ENCODE data around the gene RANGRF.
A peak's percentile ranks its signal among the peaks of the same experiment; 100 is the strongest.
"Not testable (repeated sequence)": the region's sequence is repeated elsewhere in the genome, so short reads cannot be mapped to it uniquely, and the experiment has no call there.

RANGRF gene

DNA sequence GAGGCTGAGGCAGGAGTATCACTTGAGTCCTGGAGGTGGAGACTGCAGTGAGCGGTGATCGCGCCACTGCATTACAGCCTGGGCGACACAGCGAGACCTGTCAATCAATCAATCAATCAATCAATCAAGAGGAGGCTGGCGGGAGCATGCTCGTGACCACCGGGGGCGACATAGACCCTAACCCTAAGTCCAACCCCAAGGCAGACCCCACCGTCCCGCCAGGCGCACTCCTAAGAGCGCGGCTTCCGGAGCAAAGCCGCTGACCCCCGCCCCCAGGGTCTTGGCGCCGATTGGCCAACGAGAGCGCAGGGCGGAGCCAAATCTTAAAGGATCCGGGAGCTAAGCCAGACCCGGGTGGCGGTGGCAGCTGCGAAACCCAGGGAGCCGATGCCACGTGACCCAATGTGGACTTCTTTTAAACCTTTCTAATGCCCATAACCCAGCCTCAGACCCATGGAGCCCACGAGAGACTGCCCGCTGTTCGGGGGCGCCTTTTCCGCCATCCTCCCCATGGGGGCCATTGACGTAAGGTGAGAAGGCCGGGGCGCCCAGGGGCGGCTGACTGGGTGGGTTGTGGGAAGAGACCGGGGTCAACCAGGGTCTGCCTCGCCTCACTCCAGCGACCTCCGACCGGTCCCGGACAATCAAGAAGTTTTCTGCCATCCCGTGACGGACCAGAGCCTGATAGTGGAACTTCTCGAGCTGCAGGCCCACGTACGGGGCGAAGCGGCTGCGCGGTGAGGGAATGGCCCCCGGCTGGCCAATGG is at the start of gene RANGRF:
Gene RANGRF, plus strand, starts transcription at position 335 of the 767 bp plus-strand sequence. Its CDS starts 119 bp downstream, at position 454.
- peak; percentile 65 for DNase-seq (ENCODE audit: low read depth, low spot score)

GRCh38 chr17:8243827-8244226 is 44.6 kb upstream of the RANGRF start:
- no peak for DNase-seq (ENCODE audit: low read depth, low spot score)

GRCh38 chr17:8244768-8245167 is 43.7 kb upstream of the RANGRF start:
- no peak for DNase-seq (ENCODE audit: low read depth, low spot score)

DNA sequence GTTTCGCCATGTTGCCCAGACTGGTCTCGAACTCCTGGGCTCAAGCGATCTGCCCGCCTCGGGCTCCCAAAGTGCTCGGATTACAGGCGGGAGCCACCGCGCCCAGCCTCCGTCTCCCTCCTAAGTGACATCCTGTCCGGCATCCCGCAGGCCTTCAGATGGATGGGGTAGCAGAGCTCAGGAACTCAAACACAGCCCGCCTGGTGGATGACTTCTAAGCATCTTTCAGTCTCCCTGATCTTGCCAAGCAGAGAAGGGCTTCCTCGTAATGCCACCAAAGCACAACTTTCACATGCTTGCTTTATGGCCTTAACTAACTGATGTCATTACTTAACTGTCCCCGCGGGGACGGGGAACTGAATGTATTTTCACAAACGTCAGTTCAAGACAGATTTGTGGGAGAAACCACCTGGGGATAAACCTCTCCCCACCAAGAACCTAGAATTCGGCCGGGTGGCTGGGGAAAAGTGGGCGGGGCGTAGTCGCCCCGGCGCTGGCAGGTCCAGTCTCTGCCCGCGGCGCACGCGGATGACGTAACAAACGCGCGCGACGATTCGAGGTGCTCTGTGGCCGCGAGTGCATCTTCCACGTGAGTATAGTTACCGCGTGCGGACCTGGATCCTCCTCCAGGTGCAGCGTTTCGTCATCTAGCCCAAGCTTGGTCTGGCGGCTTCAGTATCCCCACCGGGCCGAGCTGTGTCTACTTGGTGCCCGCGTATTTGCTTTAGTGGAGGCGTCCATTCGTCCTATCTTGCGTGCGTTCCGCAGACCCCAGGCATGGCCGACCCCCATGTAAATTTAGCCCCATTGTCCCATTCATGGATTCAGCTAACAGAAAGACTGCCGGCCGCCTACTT is 39.5 kb upstream of the RANGRF start, which contains the start of gene PFAS:
Gene PFAS, plus strand, starts transcription at position 539 of the 857 bp plus-strand sequence. CDS start 4,649 bp downstream, outside the sequence.
- DNase-seq (ENCODE audit: low read depth, low spot score) = peak; percentile 84

DNA sequence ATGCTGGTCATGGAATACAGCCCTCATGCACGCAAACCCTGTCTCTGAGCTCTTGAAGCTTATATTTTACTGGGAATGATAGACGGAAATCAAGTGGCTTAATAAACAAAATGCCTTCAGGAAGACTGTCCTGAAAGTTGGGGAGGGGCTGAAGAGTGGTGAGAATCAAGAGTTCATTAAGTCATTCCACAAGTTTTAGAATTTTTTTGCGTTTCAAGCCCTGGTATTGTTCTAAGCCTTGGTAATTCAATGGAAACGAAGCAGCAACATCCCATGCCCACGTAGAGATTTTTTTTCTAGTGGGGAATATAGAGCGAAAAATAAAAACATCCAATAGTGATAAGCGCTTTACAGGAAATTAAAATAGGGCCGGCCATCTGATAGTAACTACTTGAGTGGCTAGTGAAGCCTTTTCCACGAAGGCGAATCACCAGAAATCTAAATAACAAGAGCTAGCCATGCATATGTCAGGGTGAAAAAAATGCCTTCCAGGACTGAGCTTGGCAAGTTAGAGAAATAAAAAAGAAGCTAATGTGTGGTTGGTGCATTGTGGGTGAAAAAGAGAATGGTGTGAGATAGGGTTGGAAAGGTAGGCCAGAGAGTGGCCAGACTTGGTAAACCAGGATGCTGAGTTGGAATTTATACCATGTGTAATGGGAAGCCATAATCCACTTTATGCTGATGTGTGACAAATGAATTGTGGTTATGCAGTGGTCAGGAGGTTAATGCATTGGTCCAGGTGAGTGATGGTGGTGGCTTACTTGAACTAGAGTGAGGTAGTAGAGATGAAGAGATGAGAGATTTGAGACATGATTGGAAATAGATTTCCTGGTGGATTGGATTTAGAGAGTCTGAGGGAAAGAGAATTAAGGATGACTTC is 38.6 kb upstream of the RANGRF start:
- DNase-seq (ENCODE audit: low read depth, low spot score) = no peak

- DNase-seq (ENCODE audit: low read depth, low spot score) = not testable (repeated sequence)
Observed at GRCh38 chr17:8251411-8251810, 37.1 kb upstream of the RANGRF start.

- DNase-seq (ENCODE audit: low read depth, low spot score) = no peak
Observed at GRCh38 chr17:8253801-8254200, 34.7 kb upstream of the RANGRF start.

DNA sequence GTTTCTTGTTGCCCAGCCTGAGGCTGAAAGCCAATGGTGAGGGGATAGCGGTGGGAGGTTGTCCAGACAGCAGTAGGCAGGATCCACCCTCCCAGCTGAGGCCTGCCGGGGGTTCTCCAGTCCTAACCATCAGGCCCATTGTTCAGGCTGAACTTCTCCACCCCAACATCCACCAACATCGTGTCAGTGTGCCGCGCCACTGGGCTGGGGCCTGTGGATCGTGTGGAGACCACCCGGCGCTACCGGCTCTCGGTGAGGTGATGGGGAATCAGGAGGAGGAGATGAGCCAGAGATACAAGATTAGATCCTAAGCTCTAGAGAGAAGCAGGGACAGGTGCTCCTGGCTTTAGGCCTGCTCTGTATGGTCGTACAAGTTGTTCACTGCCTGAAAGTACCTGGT is 33.6 kb upstream of the RANGRF start:
- no peak for DNase-seq (ENCODE audit: low read depth, low spot score)

DNA sequence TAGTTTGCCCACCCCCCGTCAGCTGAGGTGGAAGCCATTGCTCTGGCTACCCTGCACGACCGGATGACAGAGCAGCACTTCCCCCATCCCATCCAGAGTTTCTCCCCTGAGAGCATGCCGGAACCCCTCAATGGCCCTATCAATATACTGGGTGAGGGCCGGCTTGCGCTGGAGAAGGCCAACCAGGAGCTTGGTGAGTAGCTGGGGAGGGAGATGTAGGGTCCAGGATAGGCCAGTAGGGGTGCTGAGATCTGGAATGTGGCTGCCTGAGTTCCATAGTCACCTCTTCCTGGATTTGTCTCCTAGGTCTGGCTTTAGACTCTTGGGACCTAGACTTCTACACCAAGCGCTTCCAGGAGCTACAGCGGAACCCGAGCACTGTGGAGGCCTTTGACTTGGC is 33.0 kb upstream of the RANGRF start:
- no peak for DNase-seq (ENCODE audit: low read depth, low spot score)

DNA sequence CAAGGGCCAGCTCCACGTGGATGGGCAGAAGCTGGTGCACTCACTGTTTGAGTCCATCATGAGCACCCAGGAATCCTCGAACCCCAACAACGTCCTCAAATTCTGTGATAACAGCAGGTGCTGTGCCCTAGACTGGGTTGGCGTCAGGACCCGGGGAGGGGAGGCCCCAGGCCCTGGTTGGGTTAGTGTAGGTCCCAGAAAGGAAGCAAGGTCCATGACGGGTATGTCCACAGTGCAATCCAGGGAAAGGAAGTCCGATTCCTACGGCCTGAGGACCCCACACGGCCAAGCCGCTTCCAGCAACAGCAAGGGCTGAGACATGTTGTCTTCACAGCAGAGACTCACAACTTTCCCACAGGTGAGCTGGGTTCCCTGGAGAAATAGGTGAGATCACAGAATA is 32.2 kb upstream of the RANGRF start:
- DNase-seq (ENCODE audit: low read depth, low spot score) = no peak

GRCh38 chr17:8256691-8257090 is 31.8 kb upstream of the RANGRF start:
- no peak for DNase-seq (ENCODE audit: low read depth, low spot score)

DNA sequence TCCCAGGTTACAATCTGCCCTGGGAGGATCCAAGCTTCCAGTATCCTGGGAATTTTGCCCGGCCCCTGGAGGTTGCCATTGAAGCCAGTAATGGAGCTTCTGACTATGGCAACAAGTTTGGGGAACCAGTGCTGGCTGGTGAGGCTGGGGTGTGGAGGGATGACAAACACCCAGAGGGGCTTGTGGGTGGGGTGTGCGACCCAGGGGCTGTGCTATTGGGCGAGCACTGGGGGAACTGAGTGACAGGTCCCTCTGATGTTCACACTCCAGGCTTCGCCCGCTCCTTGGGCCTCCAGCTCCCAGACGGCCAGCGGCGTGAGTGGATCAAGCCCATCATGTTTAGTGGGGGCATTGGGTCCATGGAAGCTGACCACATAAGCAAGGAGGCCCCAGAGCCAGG is 30.7 kb upstream of the RANGRF start:
- no peak for DNase-seq (ENCODE audit: low read depth, low spot score)

GRCh38 chr17:8264320-8264719 is 24.1 kb upstream of the RANGRF start:
- no peak for DNase-seq (ENCODE audit: low read depth, low spot score)

- no peak for DNase-seq (ENCODE audit: low read depth, low spot score)
Observed at GRCh38 chr17:8264836-8265542, 23.5 kb upstream of the RANGRF start.

DNA sequence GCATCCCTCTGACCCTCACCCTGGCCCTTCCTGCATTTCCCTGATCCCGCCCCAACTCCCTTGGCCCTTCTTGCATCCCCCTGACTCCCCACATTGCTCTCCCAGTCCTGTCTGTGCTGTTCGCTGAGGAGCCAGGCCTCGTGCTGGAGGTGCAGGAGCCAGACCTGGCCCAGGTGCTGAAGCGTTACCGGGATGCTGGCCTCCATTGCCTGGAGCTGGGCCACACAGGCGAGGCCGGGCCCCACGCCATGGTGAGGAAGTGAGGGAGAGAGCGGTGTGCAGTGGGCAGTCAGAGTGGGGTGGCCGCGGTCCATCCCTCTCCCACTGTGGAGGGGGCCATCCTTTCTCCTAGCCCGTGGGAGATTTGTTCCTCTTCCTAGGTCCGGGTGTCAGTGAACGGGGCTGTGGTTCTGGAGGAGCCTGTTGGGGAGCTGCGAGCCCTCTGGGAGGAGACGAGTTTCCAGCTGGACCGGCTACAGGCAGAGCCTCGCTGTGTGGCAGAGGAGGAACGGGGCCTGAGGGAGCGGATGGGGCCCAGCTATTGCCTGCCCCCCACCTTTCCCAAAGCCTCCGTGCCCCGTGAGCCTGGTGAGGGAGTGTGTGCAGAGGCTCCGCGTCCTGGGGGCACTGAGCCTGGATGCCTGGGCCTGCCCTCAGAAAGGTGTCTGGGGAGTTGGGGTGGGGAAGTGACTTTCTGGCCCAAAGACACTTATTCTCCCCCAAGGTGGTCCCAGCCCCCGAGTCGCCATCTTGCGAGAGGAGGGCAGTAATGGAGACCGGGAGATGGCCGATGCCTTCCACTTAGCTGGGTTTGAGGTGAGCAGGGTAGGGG is 21.6 kb upstream of the RANGRF start:
- DNase-seq (ENCODE audit: low read depth, low spot score) = no peak

DNA sequence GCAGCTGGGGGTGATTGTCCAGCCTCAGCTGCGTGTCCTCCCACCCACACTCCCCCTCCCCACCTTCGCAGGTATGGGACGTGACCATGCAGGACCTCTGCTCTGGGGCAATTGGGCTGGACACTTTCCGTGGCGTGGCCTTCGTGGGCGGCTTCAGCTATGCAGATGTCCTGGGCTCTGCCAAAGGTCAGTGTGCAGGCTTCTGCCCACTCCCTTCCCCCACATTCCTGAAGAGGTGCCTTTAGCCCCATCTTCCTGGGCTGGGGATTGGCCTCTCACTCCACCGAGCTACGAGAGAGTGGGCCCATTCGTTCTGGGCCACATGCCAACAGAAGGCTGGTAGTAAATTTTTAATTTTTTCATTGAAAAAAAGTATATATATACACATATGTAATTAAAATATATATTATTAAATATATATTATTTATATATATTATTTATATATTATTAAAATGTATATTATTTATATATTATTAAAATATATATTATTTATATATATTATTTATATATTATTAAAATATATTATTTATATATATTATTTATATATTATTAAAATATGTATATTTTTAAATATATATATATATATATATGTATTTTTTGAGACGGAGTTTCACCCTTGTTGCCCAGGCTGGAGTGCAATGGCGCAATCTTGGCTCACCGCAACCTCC is 20.9 kb upstream of the RANGRF start:
- DNase-seq (ENCODE audit: low read depth, low spot score) = no peak

GRCh38 chr17:8268550-8269298 is 19.7 kb upstream of the RANGRF start:
- no peak for DNase-seq (ENCODE audit: low read depth, low spot score)

DNA sequence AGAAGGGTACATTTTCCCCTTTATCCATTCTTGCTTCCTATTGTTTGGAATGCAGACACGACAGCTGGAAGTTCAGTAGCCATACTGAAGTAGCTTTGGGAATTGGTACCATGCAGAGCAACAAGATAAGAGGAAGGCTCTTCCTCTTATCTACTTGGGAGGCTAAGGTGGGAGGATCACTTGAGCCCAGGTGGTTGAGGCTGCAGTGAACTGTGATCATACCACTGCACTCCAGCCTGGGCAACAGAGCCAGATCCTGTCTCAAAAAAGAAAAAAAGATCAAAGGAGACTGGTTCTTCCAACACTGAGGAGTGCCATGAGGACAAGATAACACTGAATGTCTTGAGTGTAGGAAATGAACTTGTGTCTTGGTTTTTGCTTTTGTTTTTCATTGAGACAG is 16.0 kb upstream of the RANGRF start:
- no peak for DNase-seq (ENCODE audit: low read depth, low spot score)

DNA sequence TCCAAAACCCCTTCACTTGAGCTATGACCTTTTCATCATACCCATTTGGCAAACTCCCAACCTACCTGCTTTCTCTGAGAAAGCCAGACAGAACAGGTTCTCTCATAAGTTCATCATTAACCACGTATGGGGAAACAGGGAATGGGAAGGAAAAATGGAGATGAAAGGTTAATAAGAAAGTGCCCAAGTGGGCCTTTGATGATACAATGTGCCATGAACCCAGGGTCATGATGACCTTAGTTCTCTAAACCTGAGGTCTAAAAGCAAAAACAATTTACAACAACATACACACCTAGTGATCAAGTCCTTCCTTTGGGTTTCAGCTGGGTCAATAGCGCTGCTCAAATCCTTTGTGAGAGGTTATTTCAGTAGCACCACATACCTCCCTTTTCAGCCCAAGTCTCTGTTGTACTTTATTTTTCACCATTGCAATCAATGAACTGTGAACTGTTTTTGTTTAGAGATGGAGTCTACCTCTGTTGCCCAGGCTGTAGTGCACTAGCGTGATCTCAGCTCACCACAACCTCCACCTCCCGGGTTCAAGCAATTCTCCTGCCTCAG is 14.5 kb upstream of the RANGRF start:
- no peak for DNase-seq (ENCODE audit: low read depth, low spot score)
